ENCODE data around the gene ZNF280B.

GRCh38 chr22:22534604-22535415, 26.3 kb upstream of the ZNF280B start:
- TF ChIP-seq CTCF (conservative IDR thresholded peaks at IDR 0.05) = no peak
- no peak for TF ChIP-seq EZH2 (IDR thresholded peaks at IDR 0.05; ENCODE audit: low read depth)
